Adrenal gland (tissue), 12 donors: ENCODE results near the gene PHIP. TPM values are rescaled to one million over a fixed set of nuclear protein-coding genes. Genes with fewer than 3 reads are reported as not detected.
"Not testable (repeated sequence)": the region's sequence is repeated elsewhere in the genome, so short reads cannot be mapped to it uniquely, and the experiment has no call there.

Experiments
- DNase-seq, 7 donors: peaks; one replicate each; pipeline ENCODE4 v3.0.0-alpha.2; 2019 to 2020
- H3K27ac ChIP-seq, 5 donors: fragments of 200-600 bp; sonication (generic) in 4 of 5; 1 replicate in 3 of 5; 2 replicates in 2 of 5; pipeline versions ENCODE4 v1.5.1 to v1.8.0; 2016 to 2020; ENCODE audit warnings: mild to moderate bottlenecking in 1 of 5
- H3K27me3 ChIP-seq: fragments of 200-600 bp; 2 replicates; pipeline ENCODE4 v1.8.0; 2021
- H3K36me3 ChIP-seq, 2 donors: fragments of 200-600 bp; replicated peaks in 1 of 2; 1 replicate in 1 of 2; 2 replicates in 1 of 2; pipeline versions ENCODE4 v1.5.1 to v1.8.0; 2018 to 2022
- H3K4me1 ChIP-seq, 2 donors: fragments of 200-600 bp; replicated peaks in 1 of 2; 1 replicate in 1 of 2; 2 replicates in 1 of 2; pipeline versions ENCODE4 v1.5.1 to v1.8.0; 2018 to 2021
- H3K4me3 ChIP-seq, 4 donors: fragments of 200-600 bp; sonication (generic) in 3 of 4; one replicate each; pipeline ENCODE4 v1.5.1; 2016 to 2018
- H3K9me3 ChIP-seq, 3 donors: fragments of 200-600 bp; sonication (generic) in 1 of 3; replicated peaks in 1 of 3; 1 replicate in 2 of 3; 2 replicates in 1 of 3; pipeline versions ENCODE4 v1.5.1 to v1.8.0; 2016 to 2021
- POLR2A ChIP-seq, 2 donors: fragments of 450-650 bp; IDR thresholded peaks; one replicate each; pipeline ENCODE4 v1.6.1; 2017; ENCODE audit warnings: antibody characterized with exemption in 2 of 2, mild to moderate bottlenecking in 2 of 2, moderate library complexity in 1 of 2
- WGBS, 4 donors: extraction: QIAGEN DNeasy Blood & Tissue Kit in 2 of 4; methylation state at CpG; one replicate each; pipeline versions ENCODE4 v1.1.5 to v1.1.7; 2013 to 2017; 5-methylcytosine and 5-hydroxymethylcytosine counted together
- intact Hi-C, 2 donors: fragments of 100-400 bp; cut with DNase I; formaldehyde crosslinking; loops; one replicate each; pipeline versions ENCODE4 v1.14.1 to v1.15.0; 2022 to 2023
- polyA plus RNA-seq, 3 donors: library from polyadenylated mRNA; stranded (reverse); fragments of 200-250 nt in 2 of 3; fragments of 350-450 nt in 1 of 3; fragmentation: Illumina TruSeq in 1 of 3; extraction: RNeasy Lipid Tissue Mini Kit (QIAGEN cat#74804) in 1 of 3; gene quantifications; one replicate each; pipeline ENCODE4 v1.2.3, GENCODE V29; 2013 to 2014
- total RNA-seq, 9 donors: library from RNA; depleted of rRNA in 4 of 9; stranded (reverse); fragments of >200 nt in 4 of 9; fragments of 120-200 nt in 1 of 9; fragmentation: NEBNext Ultra II Directional in 1 of 9; extraction: Animal tissue kit (Norgen Biotek cat#: 25700) in 1 of 9; gene quantifications; one replicate each; pipeline versions ENCODE4 v1.1.0 to v1.2.4, GENCODE V29; 2013 to 2023
- TF ChIP-seq, protein P1 (sequence below), 6 experiments: fragments of 450-650 bp in 4 of 6; fragments of 200-600 bp in 2 of 6; sonication (generic) in 1 of 6; IDR thresholded peaks; 1 replicate in 5 of 6; 2 replicates in 1 of 6; pipeline versions ENCODE4 v1.5.1 to v1.8.0; 2016 to 2021; ENCODE audit warnings: antibody characterized with exemption in 6 of 6, mild to moderate bottlenecking in 2 of 6, moderate library complexity in 1 of 6
- donor health status: healthy with polysubstance abuse.
- donor health status: Bipolar disorder and iron deficiency.
- donor health status: DM: yes; HTN: yes; CAD: no.
- donor health status: DM: no; HTN: no; CAD: no.
- donor health status: DM: no; HTN: no; CAD: no.
- donor health status: DM: yes; HTN: yes; CAD: no.

PHIP gene
- total and polyA plus RNA-seq, 12 donors: 7.7 to 24.1 (median 16.8) TPM

- Histone ChIP-seq H3K27ac (no peak overlapping the region), H3K9me3 (no peaks in the 10 kb centered on the region), H3K4me3 (no peak overlapping the region), H3K36me3 (no peaks in the 10 kb centered on the region), H3K27me3 (no peaks in the 10 kb centered on the region), H3K4me1 (no peaks in the 10 kb centered on the region)
- DNase-seq: no peak
- intact Hi-C loops: no loop called here
- 84 to 91% (median 88%) methylated on average over 2 of the region's 2 CpGs for WGBS, 4 donors
- TF ChIP-seq POLR2A (IDR thresholded peaks at IDR 0.05): no peak
- TF ChIP-seq, protein P1, sequence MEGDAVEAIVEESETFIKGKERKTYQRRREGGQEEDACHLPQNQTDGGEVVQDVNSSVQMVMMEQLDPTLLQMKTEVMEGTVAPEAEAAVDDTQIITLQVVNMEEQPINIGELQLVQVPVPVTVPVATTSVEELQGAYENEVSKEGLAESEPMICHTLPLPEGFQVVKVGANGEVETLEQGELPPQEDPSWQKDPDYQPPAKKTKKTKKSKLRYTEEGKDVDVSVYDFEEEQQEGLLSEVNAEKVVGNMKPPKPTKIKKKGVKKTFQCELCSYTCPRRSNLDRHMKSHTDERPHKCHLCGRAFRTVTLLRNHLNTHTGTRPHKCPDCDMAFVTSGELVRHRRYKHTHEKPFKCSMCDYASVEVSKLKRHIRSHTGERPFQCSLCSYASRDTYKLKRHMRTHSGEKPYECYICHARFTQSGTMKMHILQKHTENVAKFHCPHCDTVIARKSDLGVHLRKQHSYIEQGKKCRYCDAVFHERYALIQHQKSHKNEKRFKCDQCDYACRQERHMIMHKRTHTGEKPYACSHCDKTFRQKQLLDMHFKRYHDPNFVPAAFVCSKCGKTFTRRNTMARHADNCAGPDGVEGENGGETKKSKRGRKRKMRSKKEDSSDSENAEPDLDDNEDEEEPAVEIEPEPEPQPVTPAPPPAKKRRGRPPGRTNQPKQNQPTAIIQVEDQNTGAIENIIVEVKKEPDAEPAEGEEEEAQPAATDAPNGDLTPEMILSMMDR (IDR thresholded peaks at IDR 0.05): no peak
Measured at GRCh38 chr6:79100304-79100703, 22.2 kb upstream of the PHIP start.

GRCh38 chr6:79094938-79095337 lies 16.9 kb upstream of the PHIP start:
- intact Hi-C loops: no loop called here
- H3K36me3 ChIP-seq: no peaks in the 10 kb centered on the region
- no peaks in the 10 kb centered on the region for H3K4me1 ChIP-seq
- no peaks in the 10 kb centered on the region for H3K9me3 ChIP-seq
- no peak overlapping the region for H3K27ac ChIP-seq
- DNase-seq: no peak
- TF ChIP-seq POLR2A (IDR thresholded peaks at IDR 0.05): no peak
- TF ChIP-seq, protein P1 (IDR thresholded peaks at IDR 0.05): no peak
- no peak overlapping the region for H3K4me3 ChIP-seq
- H3K27me3 ChIP-seq: no peaks in the 10 kb centered on the region

GRCh38 chr6:79091801-79092200 lies 13.7 kb upstream of the PHIP start:
- H3K36me3 ChIP-seq, H3K4me1 ChIP-seq, intact Hi-C loops, H3K4me3 ChIP-seq, H3K27me3 ChIP-seq, H3K9me3 ChIP-seq, H3K27ac ChIP-seq, DNase-seq: not testable (repeated sequence)
- WGBS, 4 donors: 64 to 81% (median 76%) methylated on average over 5 of the region's 5 CpGs

- TF ChIP-seq, protein P1 (IDR thresholded peaks at IDR 0.05): no peak
- no peak for TF ChIP-seq POLR2A (IDR thresholded peaks at IDR 0.05)
- no peaks in the 10 kb centered on the region for H3K4me1 ChIP-seq
- H3K9me3 ChIP-seq: no peaks in the 10 kb centered on the region
- 76 to 79% (median 78%) methylated on average over 2 of the region's 2 CpGs for WGBS, 4 donors
- H3K27me3 ChIP-seq: no peaks in the 10 kb centered on the region
- H3K27ac ChIP-seq: no peak overlapping the region
- no peak for DNase-seq
- intact Hi-C loops: no loop called here
- H3K36me3 ChIP-seq: no peaks in the 10 kb centered on the region
- no peak overlapping the region for H3K4me3 ChIP-seq
Measured at GRCh38 chr6:79089552-79090404, 11.7 kb upstream of the PHIP start.

DNA sequence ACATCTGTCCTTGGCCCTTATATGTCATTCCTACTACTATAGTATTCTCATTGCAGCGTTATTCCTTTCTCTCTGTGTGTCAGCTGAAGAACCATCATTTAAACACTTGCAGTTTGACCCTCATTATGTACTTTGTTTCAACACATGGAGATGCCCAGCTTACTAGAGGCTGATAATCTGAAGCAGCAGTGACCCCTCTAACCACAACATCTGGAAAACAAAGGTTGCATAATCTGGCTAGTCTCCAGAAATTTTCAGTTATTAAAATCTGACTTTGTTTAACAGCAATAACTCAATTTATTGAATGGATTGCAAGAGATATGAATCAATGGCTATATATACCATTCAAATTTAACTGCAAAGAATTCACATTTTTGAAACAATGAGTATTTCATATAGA lies 6.6 kb upstream of the PHIP start:
- intact Hi-C loops: no loop called here
- WGBS, 4 donors: 62 to 95% (median 74%) methylated on average over 1 of the region's 1 CpG

More for the DNA sequence above, 6.6 kb upstream of the PHIP start:
- H3K9me3 ChIP-seq: no peaks in the 10 kb centered on the region
- no peak overlapping the region for H3K27ac ChIP-seq
- no peak for DNase-seq
- H3K4me3 ChIP-seq: no peak overlapping the region
- peaks cover 0 to 6% of the 10 kb centered on the region in 2 donors for H3K4me1 ChIP-seq
- TF ChIP-seq POLR2A (IDR thresholded peaks at IDR 0.05): no peak
- TF ChIP-seq, protein P1 (IDR thresholded peaks at IDR 0.05): no peak
- H3K36me3 ChIP-seq: no peaks in the 10 kb centered on the region
- no peaks in the 10 kb centered on the region for H3K27me3 ChIP-seq
